Endothelial cell of umbilical vein (primary cell): Measurements from ENCODE around the gene CCDC81.

ENCODE experiments used
- EZH2 ChIP-seq: IDR thresholded peaks from 2 replicates; pipeline ENCODE4 v1.6.1; 2012; ENCODE audit warnings: borderline replicate concordance, low read depth, mild to moderate bottlenecking, moderate library complexity, low read length, inconsistent platforms; ENCODE audit not compliant: severe bottlenecking
- FOS ChIP-seq: IDR thresholded peaks from 2 replicates; pipeline ENCODE4 v1.6.1; 2011; ENCODE audit warnings: mild to moderate bottlenecking, low read length, moderate library complexity, borderline replicate concordance; ENCODE audit not compliant: insufficient read depth
- GATA2 ChIP-seq: IDR thresholded peaks from 2 replicates; pipeline ENCODE4 v1.7.0; 2011; ENCODE audit warnings: low read depth, mild to moderate bottlenecking, moderate library complexity, mixed read lengths, low read length; ENCODE audit not compliant: insufficient read length, insufficient read depth
- JUN ChIP-seq: IDR thresholded peaks from 2 replicates; pipeline ENCODE4 v1.6.1; 2011; ENCODE audit warnings: borderline replicate concordance, low read depth; ENCODE audit not compliant: insufficient read length, insufficient read depth
- MYC ChIP-seq: IDR thresholded peaks from one replicate; pipeline ENCODE4 v1.6.1; 2011; ENCODE audit warnings: mild to moderate bottlenecking, low read depth, low read length
- POLR2A ChIP-seq: IDR thresholded peaks from 2 replicates; pipeline ENCODE4 v1.6.1; 2012; ENCODE audit warnings: low read depth, mild to moderate bottlenecking, control low read depth, low read length
- POLR2AphosphoS5 ChIP-seq: IDR thresholded peaks from 2 replicates; pipeline ENCODE4 v1.6.1; 2012; ENCODE audit warnings: low read depth, mild to moderate bottlenecking, control low read depth, low read length, moderate library complexity; ENCODE audit not compliant: insufficient read depth
- TF ChIP-seq, protein P1 (sequence below), 2 donors: IDR thresholded peaks; 1 replicate in 1 of 2; 2 replicates in 1 of 2; pipeline ENCODE4 v1.5.1; 2011; ENCODE audit warnings: low read length in 2 of 2, mild to moderate bottlenecking in 2 of 2, moderate library complexity in 2 of 2, control low read depth in 1 of 2, inconsistent platforms in 1 of 2, low read depth in 1 of 2; ENCODE audit not compliant: insufficient read depth in 1 of 2; ENCODE audit errors: extremely low read depth in 1 of 2
- TF ChIP-seq, protein P2 (sequence below): IDR thresholded peaks from 2 replicates; pipeline ENCODE4 v1.6.1; 2011; ENCODE audit not compliant: insufficient read depth, insufficient read length

DNA sequence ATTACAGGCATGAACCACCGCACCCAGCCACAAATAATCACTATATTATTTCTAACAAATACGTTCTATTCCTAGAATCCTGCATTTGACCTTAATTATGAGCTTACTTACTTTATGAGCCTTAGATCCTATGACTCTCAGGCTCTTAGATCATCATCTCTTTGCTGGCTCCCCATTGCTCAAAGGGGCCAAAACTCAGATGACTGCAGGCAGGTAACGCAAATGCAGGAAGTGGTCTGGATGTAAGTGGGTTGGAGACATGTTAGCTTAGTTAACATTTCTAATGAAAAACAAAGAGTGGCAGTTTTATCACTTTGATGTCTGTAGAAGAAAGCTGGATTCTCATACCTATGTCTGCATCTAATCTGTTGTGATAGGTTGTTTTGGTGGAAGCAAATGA, 23.4 kb downstream of the CCDC81 start:
- TF ChIP-seq POLR2A = no peak
- TF ChIP-seq, protein P1, sequence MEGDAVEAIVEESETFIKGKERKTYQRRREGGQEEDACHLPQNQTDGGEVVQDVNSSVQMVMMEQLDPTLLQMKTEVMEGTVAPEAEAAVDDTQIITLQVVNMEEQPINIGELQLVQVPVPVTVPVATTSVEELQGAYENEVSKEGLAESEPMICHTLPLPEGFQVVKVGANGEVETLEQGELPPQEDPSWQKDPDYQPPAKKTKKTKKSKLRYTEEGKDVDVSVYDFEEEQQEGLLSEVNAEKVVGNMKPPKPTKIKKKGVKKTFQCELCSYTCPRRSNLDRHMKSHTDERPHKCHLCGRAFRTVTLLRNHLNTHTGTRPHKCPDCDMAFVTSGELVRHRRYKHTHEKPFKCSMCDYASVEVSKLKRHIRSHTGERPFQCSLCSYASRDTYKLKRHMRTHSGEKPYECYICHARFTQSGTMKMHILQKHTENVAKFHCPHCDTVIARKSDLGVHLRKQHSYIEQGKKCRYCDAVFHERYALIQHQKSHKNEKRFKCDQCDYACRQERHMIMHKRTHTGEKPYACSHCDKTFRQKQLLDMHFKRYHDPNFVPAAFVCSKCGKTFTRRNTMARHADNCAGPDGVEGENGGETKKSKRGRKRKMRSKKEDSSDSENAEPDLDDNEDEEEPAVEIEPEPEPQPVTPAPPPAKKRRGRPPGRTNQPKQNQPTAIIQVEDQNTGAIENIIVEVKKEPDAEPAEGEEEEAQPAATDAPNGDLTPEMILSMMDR (IDR thresholded peaks at IDR 0.05; ENCODE audit: extremely low read depth in 1 of 2, insufficient read depth in 1 of 2, low read depth in 1 of 2, low read length in 2 of 2) = no peak
- TF ChIP-seq EZH2 = no peak
- TF ChIP-seq, protein P2, sequence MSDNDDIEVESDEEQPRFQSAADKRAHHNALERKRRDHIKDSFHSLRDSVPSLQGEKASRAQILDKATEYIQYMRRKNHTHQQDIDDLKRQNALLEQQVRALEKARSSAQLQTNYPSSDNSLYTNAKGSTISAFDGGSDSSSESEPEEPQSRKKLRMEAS = no peak
- no peak for TF ChIP-seq FOS
- TF ChIP-seq JUN = no peak
- TF ChIP-seq GATA2 = no peak
- no peak for TF ChIP-seq POLR2AphosphoS5
- no peak for TF ChIP-seq MYC
